Osteoblast (primary cell): Measurements from ENCODE around the gene ADGRD1. TPM values are rescaled to one million over a fixed set of nuclear protein-coding genes. Genes with fewer than 3 reads are reported as not detected.

ENCODE experiments used
- DNase-seq: peaks from one replicate; pipeline ENCODE4 v3.0.0; 2011; ENCODE audit warnings: low spot score, mixed read lengths; ENCODE audit not compliant: insufficient read length; ENCODE audit errors: missing footprints
- H2AFZ ChIP-seq: 2 replicates; pipeline ENCODE4 v1.6.0; 2011; ENCODE audit warnings: mild to moderate bottlenecking, low read length
- H3K27ac ChIP-seq: 2 replicates; pipeline ENCODE4 v1.5.1; 2011; ENCODE audit warnings: mild to moderate bottlenecking, low read depth, low read length, moderate library complexity
- H3K27me3 ChIP-seq: 2 replicates; pipeline ENCODE4 v1.6.0; 2012; ENCODE audit warnings: mild to moderate bottlenecking, control low read depth, inconsistent platforms, low read length, moderate library complexity; ENCODE audit not compliant: insufficient read depth
- H3K36me3 ChIP-seq: 2 replicates; pipeline ENCODE4 v1.5.1; 2011; ENCODE audit warnings: mild to moderate bottlenecking, low read length, control low read depth, moderate library complexity; ENCODE audit not compliant: insufficient read depth
- H3K4me1 ChIP-seq: 2 replicates; pipeline ENCODE4 v1.5.1; 2011; ENCODE audit warnings: mild to moderate bottlenecking, low read length, control low read depth, moderate library complexity; ENCODE audit not compliant: insufficient read depth
- H3K4me2 ChIP-seq: 2 replicates; pipeline ENCODE4 v1.6.0; 2011; ENCODE audit warnings: mild to moderate bottlenecking, low read length; ENCODE audit not compliant: insufficient read depth
- H3K4me3 ChIP-seq: fragments of 200-600 bp; sonication (generic); 3 replicates; pipeline ENCODE4 v1.5.1; 2012; ENCODE audit warnings: mild to moderate bottlenecking, low read length, inconsistent platforms; ENCODE audit not compliant: insufficient read depth
- H3K79me2 ChIP-seq: 2 replicates; pipeline ENCODE4 v1.6.0; 2012; ENCODE audit warnings: mild to moderate bottlenecking, low read length, control low read depth, inconsistent platforms; ENCODE audit not compliant: insufficient read depth
- H3K9me3 ChIP-seq: 2 replicates; pipeline ENCODE4 v1.5.1; 2011; ENCODE audit warnings: low read depth, low read length, control low read depth
- H4K20me1 ChIP-seq: 2 replicates; pipeline ENCODE4 v1.6.0; 2012; ENCODE audit warnings: mild to moderate bottlenecking, low read length, control low read depth; ENCODE audit not compliant: insufficient read depth
- total RNA-seq: library from RNA; depleted of rRNA; stranded (reverse); fragments of >200 nt; gene quantifications from 2 replicates; pipeline ENCODE4 v1.2.3, GENCODE V29; 2012
- TF ChIP-seq, protein P1 (sequence below): IDR thresholded peaks from 2 replicates; pipeline ENCODE4 v1.5.1; 2011; ENCODE audit warnings: mild to moderate bottlenecking, low read depth, low read length, moderate library complexity; ENCODE audit errors: extremely low read depth

Gene ADGRD1
- total RNA-seq, 1 donor, result 0.72 TPM

DNA sequence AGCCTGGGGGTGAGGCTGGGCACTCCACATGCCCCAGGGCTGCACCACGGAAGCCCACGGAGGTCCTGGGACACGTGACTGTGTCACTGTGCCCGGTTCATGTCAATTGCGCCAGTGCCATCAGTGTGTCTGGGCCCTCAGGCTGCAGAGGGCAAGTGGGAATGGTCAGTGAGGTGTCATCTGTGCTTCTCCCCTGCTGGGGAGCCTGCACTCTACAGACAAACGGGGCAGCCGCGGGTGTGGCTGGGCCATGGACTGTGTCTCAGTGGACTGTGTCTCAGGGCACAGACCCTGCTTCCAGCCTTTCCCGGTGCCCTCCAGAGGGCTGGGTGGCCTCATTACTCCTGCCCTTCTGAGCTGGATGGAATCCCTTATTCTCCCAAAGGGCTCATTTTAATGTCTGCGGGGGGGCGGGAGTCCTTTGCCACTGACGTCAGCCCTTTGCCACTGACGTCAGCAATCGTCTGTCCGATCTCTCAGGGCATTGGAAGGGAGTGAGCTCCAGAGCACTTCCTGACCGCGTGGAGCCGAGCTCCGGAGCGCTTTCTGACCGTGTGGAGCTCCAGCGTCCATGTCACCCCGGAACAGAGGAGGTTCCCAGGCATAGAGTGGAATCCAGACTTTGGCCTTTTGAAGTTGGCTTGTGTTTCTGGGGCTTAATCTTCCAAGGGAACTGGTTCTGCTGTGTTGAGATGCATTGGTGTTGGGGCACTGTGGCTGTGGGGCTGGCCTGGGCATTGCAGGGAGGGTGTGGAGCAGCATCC is 72.4 kb downstream of the ADGRD1 start:
- no peaks in the 10 kb centered on the region for H4K20me1 ChIP-seq
- DNase-seq, result no peak
- no peak overlapping the region for H3K4me2 ChIP-seq
- no peaks in the 10 kb centered on the region for H3K36me3 ChIP-seq
- TF ChIP-seq, protein P1, sequence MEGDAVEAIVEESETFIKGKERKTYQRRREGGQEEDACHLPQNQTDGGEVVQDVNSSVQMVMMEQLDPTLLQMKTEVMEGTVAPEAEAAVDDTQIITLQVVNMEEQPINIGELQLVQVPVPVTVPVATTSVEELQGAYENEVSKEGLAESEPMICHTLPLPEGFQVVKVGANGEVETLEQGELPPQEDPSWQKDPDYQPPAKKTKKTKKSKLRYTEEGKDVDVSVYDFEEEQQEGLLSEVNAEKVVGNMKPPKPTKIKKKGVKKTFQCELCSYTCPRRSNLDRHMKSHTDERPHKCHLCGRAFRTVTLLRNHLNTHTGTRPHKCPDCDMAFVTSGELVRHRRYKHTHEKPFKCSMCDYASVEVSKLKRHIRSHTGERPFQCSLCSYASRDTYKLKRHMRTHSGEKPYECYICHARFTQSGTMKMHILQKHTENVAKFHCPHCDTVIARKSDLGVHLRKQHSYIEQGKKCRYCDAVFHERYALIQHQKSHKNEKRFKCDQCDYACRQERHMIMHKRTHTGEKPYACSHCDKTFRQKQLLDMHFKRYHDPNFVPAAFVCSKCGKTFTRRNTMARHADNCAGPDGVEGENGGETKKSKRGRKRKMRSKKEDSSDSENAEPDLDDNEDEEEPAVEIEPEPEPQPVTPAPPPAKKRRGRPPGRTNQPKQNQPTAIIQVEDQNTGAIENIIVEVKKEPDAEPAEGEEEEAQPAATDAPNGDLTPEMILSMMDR, result no peak
- H3K27ac ChIP-seq, result no peak overlapping the region
- no peak overlapping the region for H3K4me3 ChIP-seq
- no peaks in the 10 kb centered on the region for H3K79me2 ChIP-seq
- H3K27me3 ChIP-seq, result no peaks in the 10 kb centered on the region
- no peak overlapping the region for H2AFZ ChIP-seq
- no peaks in the 10 kb centered on the region for H3K4me1 ChIP-seq
- H3K9me3 ChIP-seq, result no peaks in the 10 kb centered on the region

DNA sequence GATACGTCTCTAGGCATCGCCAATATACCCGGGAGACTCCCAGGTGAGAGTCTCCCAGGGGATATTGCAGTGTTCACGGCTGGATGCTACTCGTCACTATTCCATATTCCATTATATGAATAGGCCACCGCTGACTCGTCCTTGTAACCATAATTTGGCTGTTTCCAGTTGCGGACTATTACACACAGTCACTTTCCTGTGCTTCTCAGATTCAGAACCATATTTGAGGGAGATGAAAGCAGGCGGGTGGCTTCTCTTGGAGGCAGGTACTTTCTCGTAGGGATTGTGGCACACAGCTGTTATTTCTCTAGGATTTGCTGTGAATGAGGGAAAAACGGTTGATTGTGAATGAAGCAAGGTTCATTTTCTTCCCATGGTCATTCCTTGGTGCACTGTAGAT is 73.0 kb downstream of the ADGRD1 start:
- TF ChIP-seq, protein P1, result no peak
- Histone ChIP-seq H3K36me3 (no peaks in the 10 kb centered on the region), H3K79me2 (no peaks in the 10 kb centered on the region), H3K4me3 (no peak overlapping the region), H3K27me3 (no peaks in the 10 kb centered on the region), H3K27ac (no peak overlapping the region), H3K4me1 (no peaks in the 10 kb centered on the region), H3K9me3 (no peaks in the 10 kb centered on the region), H3K4me2 (no peak overlapping the region), H4K20me1 (no peaks in the 10 kb centered on the region), H2AFZ (no peak overlapping the region)
- no peak for DNase-seq

DNA sequence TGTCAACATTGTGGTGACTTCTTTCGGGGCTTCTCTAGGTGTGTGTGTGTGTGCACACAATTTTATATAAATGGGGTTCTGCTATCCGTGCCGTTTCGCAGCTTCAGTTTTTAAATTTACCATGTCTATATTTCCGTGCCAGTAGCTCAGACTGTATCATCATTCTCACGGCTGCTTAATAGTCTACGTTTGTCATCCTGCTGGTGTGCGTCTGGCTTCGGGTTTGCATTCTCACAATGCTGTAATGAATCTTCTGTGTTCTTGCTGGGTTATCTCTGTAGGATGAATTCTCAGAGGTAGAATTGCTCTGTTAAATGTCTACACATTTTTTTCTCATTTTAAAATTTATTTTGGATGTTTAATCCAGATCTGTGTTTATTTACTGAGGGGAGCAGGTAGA is 73.6 kb downstream of the ADGRD1 start:
- Histone ChIP-seq H3K9me3 (no peaks in the 10 kb centered on the region), H3K79me2 (no peaks in the 10 kb centered on the region), H3K4me1 (no peaks in the 10 kb centered on the region), H2AFZ (no peak overlapping the region), H4K20me1 (no peaks in the 10 kb centered on the region), H3K27ac (no peak overlapping the region), H3K4me3 (no peak overlapping the region), H3K36me3 (no peaks in the 10 kb centered on the region), H3K4me2 (no peak overlapping the region), H3K27me3 (no peaks in the 10 kb centered on the region)
- no peak for DNase-seq
- TF ChIP-seq, protein P1, result no peak

DNA sequence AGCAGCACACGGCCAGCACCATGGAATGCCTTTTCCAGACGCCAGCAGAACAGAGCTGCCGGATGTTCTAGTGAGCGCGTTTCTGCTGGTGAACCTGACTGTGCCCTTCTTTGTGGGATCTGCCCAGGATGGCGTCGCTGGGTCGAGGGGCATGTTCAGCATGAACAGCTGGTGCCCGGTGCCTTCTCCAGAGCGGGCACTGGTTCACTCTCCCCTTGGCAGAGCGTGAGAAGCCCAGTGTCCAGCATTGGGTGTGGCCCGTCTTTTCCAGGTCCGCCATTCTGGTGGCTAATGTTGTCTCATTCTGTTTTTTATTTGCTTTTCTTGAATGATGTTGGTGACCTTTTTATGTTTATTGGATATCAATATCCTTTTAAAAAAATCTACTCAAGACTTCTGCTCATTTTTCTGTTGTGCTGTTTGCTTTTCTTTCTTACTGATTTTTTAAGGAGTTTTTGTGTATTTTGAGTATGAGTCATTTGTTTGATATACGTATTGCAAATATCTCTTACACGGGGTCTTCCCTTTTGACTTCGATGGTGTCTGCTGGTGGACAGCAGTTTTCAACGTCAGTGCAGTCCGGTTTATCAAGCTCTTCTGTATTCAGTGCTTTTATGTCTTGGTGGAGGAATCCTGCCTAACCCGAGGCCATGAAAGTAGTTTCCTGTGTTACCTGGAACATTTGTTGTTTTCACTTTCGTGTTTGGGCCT is 74.3 kb downstream of the ADGRD1 start:
- H3K27me3 ChIP-seq, result no peaks in the 10 kb centered on the region
- H3K4me2 ChIP-seq, result no peak overlapping the region
- H3K79me2 ChIP-seq, result no peaks in the 10 kb centered on the region
- no peak overlapping the region for H3K4me3 ChIP-seq
- no peaks in the 10 kb centered on the region for H4K20me1 ChIP-seq
- no peak overlapping the region for H3K27ac ChIP-seq
- no peak overlapping the region for H2AFZ ChIP-seq
- DNase-seq, result no peak
- TF ChIP-seq, protein P1, result no peak
- no peaks in the 10 kb centered on the region for H3K36me3 ChIP-seq
- H3K9me3 ChIP-seq, result no peaks in the 10 kb centered on the region
- H3K4me1 ChIP-seq, result no peaks in the 10 kb centered on the region
